ENCODE data around the gene TMEM88.

Gene TMEM88

GRCh38 chr17:7897090-7897489 lies 42.2 kb downstream of the TMEM88 start:
- H3K4me3 ChIP-seq (ENCODE audit: low read length): no peak overlapping the region
- no peak overlapping the region for H3K27ac ChIP-seq (ENCODE audit: low read length)
- H3K27me3 ChIP-seq (ENCODE audit: insufficient read depth, low read length): no peaks in the 10 kb centered on the region
- H3K4me1 ChIP-seq (ENCODE audit: insufficient read depth, low read length): no peaks in the 10 kb centered on the region
- H3K9me3 ChIP-seq (ENCODE audit: insufficient read depth, low read depth, low read length): no peaks in the 10 kb centered on the region
- H3K36me3 ChIP-seq (ENCODE audit: insufficient read depth, low read depth, low read length): peaks cover 51% of the 10 kb centered on the region
- H3K9ac ChIP-seq (ENCODE audit: low read depth, low read length): no peak overlapping the region

GRCh38 chr17:7897773-7898172 lies 42.9 kb downstream of the TMEM88 start:
- Histone ChIP-seq H3K27me3 (ENCODE audit: insufficient read depth, low read length) (no peaks in the 10 kb centered on the region), H3K4me1 (ENCODE audit: insufficient read depth, low read length) (no peaks in the 10 kb centered on the region), H3K9me3 (ENCODE audit: insufficient read depth, low read depth, low read length) (no peaks in the 10 kb centered on the region), H3K4me3 (ENCODE audit: low read length) (no peak overlapping the region), H3K9ac (ENCODE audit: low read depth, low read length) (no peak overlapping the region), H3K36me3 (ENCODE audit: insufficient read depth, low read depth, low read length) (peaks cover 51% of the 10 kb centered on the region), H3K27ac (ENCODE audit: low read length) (no peak overlapping the region)

GRCh38 chr17:7903154-7904103 lies 48.6 kb downstream of the TMEM88 start:
- H3K9me3 ChIP-seq (ENCODE audit: insufficient read depth, low read depth, low read length): no peaks in the 10 kb centered on the region
- H3K9ac ChIP-seq (ENCODE audit: low read depth, low read length): no peak overlapping the region; the same call in 1 of the 2 replicates
- no peak overlapping the region for H3K4me3 ChIP-seq (ENCODE audit: low read length)
- H3K27ac ChIP-seq (ENCODE audit: low read length): no peak overlapping the region
- no peaks in the 10 kb centered on the region for H3K27me3 ChIP-seq (ENCODE audit: insufficient read depth, low read length)
- H3K4me1 ChIP-seq (ENCODE audit: insufficient read depth, low read length): no peaks in the 10 kb centered on the region; the same call in 1 of the 2 replicates
- H3K36me3 ChIP-seq (ENCODE audit: insufficient read depth, low read depth, low read length): peaks cover 42% of the 10 kb centered on the region
